Natural killer cell treated with Interleukin-12 subunit alpha and Interleukin-12 subunit beta and Interleukin-15 and Interleukin-18, amount 100 ng/mL, for 72 hours (primary cell): ENCODE measurements around the gene DBX1. TPM values are rescaled to one million over a fixed set of nuclear protein-coding genes. Genes with fewer than 3 reads are reported as not detected.
"Not testable (repeated sequence)": the region's sequence is repeated elsewhere in the genome, so short reads cannot be mapped to it uniquely, and the experiment has no call there.

Source experiments
- ATAC-seq, 2 donors: fragments of 150-1000 bp; cut with Tn5 transposase in 1 of 2; sonication (Bioruptor Pico), chemical (Tn5 transposase) in 1 of 2; 2 replicates each; pipeline ENCODE4 v1.10.0; 2021
- DNase-seq: peaks from one replicate; pipeline ENCODE4 v3.0.0; 2022; ENCODE audit warnings: low spot score
- H3K27ac Mint-ChIP-seq, 2 donors: 1 replicate in 1 of 2; 2 replicates in 1 of 2; pipeline ENCODE4 v1.8.0; 2022; ENCODE audit warnings: mixed read lengths in 2 of 2, mild to moderate bottlenecking in 1 of 2, moderate library complexity in 1 of 2
- H3K27me3 Mint-ChIP-seq, 2 donors: 1 replicate in 1 of 2; 2 replicates in 1 of 2; pipeline ENCODE4 v1.8.0; 2022; ENCODE audit warnings: mixed read lengths in 2 of 2
- H3K36me3 Mint-ChIP-seq: one replicate; pipeline ENCODE4 v1.8.0; 2022; ENCODE audit warnings: mixed read lengths
- H3K4me1 Mint-ChIP-seq, 2 donors: 1 replicate in 1 of 2; 2 replicates in 1 of 2; pipeline ENCODE4 v1.8.0; 2022; ENCODE audit warnings: low read depth in 2 of 2, mixed read lengths in 2 of 2, mild to moderate bottlenecking in 1 of 2
- H3K4me3 Mint-ChIP-seq: one replicate; pipeline ENCODE4 v1.8.0; 2022; ENCODE audit warnings: mixed read lengths
- H3K9me3 Mint-ChIP-seq: 2 replicates; pipeline ENCODE4 v1.8.0; 2022; ENCODE audit warnings: mixed read lengths
- total RNA-seq, 2 donors: library from RNA; stranded (reverse); gene quantifications; one replicate each; pipeline ENCODE4 v1.2.3, GENCODE V29; 2022

The DBX1 gene
- total RNA-seq, 2 donors from 2014 or later, result not detected

DNA sequence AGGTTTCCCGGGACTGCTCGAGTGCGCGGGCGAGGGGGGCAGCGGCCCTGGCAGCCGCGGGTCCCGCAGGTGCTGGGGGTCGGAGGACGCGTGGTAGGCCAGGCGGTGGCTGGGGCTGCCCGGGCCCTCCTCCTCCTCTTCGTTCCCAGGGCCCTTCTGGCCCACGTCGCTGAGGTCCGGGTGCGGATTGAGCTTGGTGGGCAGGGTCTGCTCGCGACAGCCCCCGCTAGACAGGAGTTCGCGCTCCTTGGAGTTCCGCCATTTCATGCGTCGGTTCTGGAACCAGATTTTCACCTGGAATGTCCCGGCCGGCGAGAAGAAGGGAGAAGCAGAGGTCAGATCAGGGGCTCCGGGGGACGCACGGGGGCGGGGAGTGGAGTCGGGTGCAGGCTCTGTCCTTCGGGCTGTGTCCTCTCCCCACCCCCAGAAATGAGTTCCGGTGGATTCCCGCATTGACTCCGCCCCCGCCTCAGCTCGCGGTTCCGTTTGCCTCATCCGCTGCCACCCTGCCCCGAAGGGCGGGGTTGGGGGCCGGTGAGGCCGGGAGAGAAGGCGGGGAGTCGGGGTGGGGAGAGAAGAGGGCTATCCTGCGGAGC, 3.9 kb downstream of the DBX1 start:
- Mint-ChIP-seq H3K36me3 (peaks cover 22% of the 10 kb centered on the region), H3K4me3 (peak overlapping the region; percentile 67), H3K4me1 (peaks cover 24 to 25% of the 10 kb centered on the region in 2 donors), H3K9me3 (no peaks in the 10 kb centered on the region), H3K27me3 (peaks cover 51 to 66% of the 10 kb centered on the region in 2 donors), H3K27ac (no peak overlapping the region)
- DNase-seq (no peak), ATAC-seq (peak; percentile 65 to 80)

DNA sequence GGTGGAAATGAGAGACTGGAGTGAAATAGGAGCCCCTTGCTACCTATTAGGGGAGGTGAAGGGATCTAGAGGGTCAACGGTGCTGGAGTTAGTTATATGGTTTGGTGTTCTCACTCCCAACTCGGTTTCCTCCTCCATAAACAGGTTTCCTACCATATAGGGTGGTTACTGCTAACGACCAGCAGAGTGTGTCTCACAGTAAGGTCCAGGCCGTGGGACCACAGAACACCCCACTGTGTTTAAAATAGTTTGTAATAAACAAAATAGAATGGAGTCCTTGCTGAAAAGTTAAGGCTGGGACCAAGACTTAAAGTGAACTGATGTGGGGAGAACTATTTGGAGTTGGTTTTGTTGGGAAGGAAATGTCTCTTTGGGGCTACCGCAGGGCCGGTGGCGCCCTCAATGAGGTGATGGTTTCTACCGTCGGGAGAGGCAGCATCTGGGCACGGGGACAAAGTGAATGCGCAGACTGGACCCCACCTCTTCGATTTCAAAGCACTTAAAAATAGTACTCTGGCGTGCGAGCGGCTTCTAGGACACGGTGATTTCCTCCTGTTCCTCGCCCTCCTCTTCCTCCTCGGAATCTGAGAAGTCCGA, 4.5 kb downstream of the DBX1 start:
- Mint-ChIP-seq H3K36me3 (peaks cover 22% of the 10 kb centered on the region), H3K27ac (no peak overlapping the region), H3K27me3 (peaks cover 46 to 60% of the 10 kb centered on the region in 2 donors), H3K4me3 (peak overlapping the region; percentile 67), H3K4me1 (peaks cover 24 to 25% of the 10 kb centered on the region in 2 donors), H3K9me3 (no peaks in the 10 kb centered on the region)
- ATAC-seq (no peak), DNase-seq (no peak)

DNA sequence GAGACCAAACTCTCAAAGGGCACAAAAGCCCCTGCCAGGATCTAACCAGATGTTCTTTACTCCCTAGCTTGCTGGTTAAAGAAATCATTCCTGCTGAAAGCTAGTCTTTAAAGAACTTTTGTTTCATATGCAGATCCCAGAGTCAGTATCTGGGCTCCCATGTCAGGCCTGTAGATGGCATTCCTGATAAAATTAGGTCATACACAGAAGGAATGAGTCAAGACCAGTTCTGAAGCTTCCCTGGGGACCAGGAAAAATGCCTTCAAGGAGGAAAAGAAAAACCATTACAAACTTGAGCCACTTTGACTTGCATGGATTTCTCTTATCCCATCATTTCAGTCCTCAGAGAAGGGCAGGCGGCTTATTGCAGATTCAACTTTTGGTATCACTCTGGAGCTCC, 5.9 kb downstream of the DBX1 start:
- H3K27ac Mint-ChIP-seq, result no peak overlapping the region
- H3K27me3 Mint-ChIP-seq, result peaks cover 40 to 52% of the 10 kb centered on the region in 2 donors

DNA sequence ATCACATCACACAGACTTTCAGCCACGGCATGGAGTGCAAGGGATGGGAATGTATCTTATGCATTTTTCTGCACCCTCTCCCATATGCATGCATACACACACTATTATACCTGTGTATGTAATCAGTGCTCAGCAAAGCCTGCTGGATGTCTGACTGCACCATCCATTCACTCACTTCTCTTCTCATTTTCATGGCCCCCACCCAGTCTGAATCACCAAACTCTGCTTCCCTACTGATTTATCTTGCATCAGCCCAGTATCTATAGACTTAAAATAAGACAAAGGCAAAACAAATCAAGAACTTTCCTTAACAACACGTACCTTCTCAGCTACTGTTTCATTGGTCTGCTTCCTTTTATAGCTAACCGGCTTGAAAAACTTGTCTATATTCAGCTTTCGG, 21.6 kb downstream of the DBX1 start:
- no peak overlapping the region for H3K27ac Mint-ChIP-seq
- no peak overlapping the region for H3K4me3 Mint-ChIP-seq
- no peak for DNase-seq
- no peaks in the 10 kb centered on the region for H3K36me3 Mint-ChIP-seq
- no peaks in the 10 kb centered on the region for H3K4me1 Mint-ChIP-seq
- peaks cover 41 to 48% of the 10 kb centered on the region in 2 donors for H3K27me3 Mint-ChIP-seq
- no peak for ATAC-seq
- no peaks in the 10 kb centered on the region for H3K9me3 Mint-ChIP-seq

More for the DNA sequence above, 5.9 kb downstream of the DBX1 start:
- H3K36me3 Mint-ChIP-seq, result peaks cover 21% of the 10 kb centered on the region
- H3K4me3 Mint-ChIP-seq, result no peak overlapping the region
- no peak for ATAC-seq
- no peak for DNase-seq
- no peaks in the 10 kb centered on the region for H3K9me3 Mint-ChIP-seq
- H3K4me1 Mint-ChIP-seq, result peaks cover 24 to 25% of the 10 kb centered on the region in 2 donors

DNA sequence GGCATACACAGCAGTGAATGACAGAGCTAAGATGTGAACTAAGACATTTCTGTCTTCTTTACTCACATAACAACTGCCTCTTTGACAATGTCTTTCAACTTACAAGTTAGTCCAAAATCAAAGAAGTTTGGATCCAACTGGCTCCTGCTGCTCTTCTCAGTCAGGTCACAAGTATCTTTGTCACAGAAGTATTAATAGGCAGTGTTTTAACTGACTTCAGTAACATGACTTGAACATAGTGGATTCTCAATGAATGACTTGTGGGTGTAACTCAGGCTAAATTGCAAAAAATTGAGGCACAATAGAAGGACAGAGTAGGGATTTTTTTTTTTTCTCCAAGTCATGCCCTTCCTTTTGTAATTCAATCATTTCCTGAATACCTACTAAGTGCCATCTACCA, 22.6 kb downstream of the DBX1 start:
- H3K27ac Mint-ChIP-seq, result no peak overlapping the region
- no peaks in the 10 kb centered on the region for H3K36me3 Mint-ChIP-seq
- no peak overlapping the region for H3K4me3 Mint-ChIP-seq
- peaks cover 0 to 1% of the 10 kb centered on the region in 2 donors for H3K4me1 Mint-ChIP-seq
- H3K9me3 Mint-ChIP-seq, result no peaks in the 10 kb centered on the region
- ATAC-seq, result no peak
- peaks cover 42 to 56% of the 10 kb centered on the region in 2 donors for H3K27me3 Mint-ChIP-seq
- DNase-seq, result no peak

DNA sequence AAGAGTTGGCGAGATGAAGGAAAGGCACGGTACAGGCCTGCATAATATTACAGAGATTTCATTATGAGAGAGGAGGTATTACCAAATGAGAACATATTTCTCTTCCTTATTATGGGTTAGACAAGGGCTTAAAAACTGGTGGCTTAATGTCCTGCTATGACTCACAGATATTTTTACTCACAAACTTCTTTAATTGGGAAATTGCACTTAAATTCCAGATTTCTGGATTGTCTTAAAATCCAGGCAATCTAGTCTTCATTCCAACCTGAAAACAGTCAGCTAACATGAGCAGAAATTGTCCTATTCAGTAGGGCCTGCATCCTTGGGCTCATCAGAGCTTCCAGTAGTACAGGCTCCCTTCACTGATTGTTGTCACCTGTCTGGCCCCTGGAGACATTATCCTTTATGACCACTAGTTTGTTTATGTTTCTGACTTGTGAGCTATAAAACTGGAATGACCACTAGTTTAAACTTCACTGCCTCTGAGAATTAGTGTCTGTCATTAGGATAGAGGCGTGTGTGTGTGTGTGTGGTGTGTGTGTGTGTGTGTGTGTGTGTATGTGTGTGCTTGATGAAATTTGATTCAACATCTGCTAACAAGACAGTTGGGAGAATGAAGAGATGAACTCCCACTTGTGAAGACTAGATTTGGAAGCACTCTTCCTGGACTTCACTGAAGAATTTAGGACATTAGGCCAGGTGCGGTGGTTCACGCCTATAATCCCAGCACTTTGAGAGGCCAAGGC, 25.1 kb downstream of the DBX1 start:
- peaks cover 43 to 52% of the 10 kb centered on the region in 2 donors for H3K27me3 Mint-ChIP-seq
- H3K27ac Mint-ChIP-seq, result no peak overlapping the region
- ATAC-seq (no peak), DNase-seq (no peak)
- H3K4me3 Mint-ChIP-seq, result no peak overlapping the region
- no peaks in the 10 kb centered on the region for H3K9me3 Mint-ChIP-seq
- no peaks in the 10 kb centered on the region for H3K36me3 Mint-ChIP-seq
- peaks cover 2 to 9% of the 10 kb centered on the region in 2 donors for H3K4me1 Mint-ChIP-seq

DNA sequence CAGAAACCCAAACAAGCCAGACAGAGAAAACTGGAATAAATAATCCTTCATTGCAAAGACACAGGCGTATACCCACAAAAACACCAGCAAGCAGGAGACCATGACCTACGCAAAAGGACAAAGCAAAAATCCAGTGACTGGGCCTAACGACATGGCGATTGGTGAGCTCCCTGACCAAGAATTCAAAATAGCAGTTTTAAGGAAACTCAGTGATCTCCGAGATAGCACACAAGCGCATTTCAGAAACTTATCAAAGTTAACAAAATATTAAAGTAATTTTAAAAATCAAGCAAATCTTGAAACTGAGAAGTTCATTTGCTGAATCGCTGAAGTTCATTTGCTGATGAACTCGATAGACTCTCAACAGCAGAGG, 27.6 kb downstream of the DBX1 start:
- peaks cover 2 to 9% of the 10 kb centered on the region in 2 donors for H3K4me1 Mint-ChIP-seq
- no peaks in the 10 kb centered on the region for H3K36me3 Mint-ChIP-seq
- ATAC-seq (no peak), DNase-seq (no peak)
- H3K27me3 Mint-ChIP-seq, result peaks cover 30 to 32% of the 10 kb centered on the region in 2 donors
- H3K27ac Mint-ChIP-seq, result no peak overlapping the region
- peak overlapping the region; percentile 51 for H3K4me3 Mint-ChIP-seq
- H3K9me3 Mint-ChIP-seq, result no peaks in the 10 kb centered on the region

DNA sequence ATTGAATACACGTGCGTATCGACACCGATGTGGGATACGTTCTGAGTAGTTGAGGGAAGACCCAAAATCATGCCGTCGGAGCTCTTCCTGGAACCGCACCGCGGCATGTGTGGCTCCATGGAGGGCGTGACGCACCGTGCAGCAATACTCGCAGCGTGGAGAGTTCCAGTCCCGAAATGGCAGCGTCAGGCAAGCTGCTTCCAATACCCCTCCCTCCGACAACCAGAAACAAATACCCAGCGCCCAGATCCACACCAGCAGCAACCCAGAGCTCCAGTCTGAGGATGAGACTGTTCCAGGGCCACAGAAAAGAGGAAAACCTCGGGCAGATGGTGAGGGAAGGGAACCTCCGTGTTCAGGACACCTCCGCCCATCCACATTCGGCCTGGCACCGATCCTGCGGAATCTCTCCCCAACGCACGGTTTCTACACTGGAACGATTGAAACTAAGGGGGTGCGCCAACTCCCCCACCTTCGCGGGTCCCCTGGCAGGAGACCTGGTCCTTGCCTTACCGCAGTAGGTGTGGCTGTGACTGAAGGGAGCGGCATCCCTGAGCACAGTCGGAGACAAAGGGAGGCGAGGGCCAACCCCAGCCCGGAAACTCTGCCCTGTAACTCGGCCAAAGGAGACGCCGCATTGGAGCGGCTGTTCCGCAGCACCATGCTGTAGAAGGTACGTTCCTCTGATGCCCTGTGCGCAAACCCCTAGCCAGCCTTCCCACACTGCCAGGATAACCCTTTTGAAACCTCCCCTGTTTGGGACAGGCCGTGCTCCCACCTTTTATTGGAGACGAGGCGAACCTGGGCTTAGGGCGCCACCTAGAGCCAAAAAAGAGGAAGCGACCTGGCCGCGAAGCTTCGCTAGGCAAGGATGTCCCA, 28.2 kb downstream of the DBX1 start:
- peaks cover 30 to 32% of the 10 kb centered on the region in 2 donors for H3K27me3 Mint-ChIP-seq
- H3K4me3 Mint-ChIP-seq, result peak overlapping the region; percentile 51
- H3K27ac Mint-ChIP-seq, result no peak overlapping the region
- ATAC-seq (peak in 1 of 2 donors; percentile 56), DNase-seq (no peak)
- H3K36me3 Mint-ChIP-seq, result no peaks in the 10 kb centered on the region
- no peaks in the 10 kb centered on the region for H3K9me3 Mint-ChIP-seq
- peaks cover 2 to 9% of the 10 kb centered on the region in 2 donors for H3K4me1 Mint-ChIP-seq

DNA sequence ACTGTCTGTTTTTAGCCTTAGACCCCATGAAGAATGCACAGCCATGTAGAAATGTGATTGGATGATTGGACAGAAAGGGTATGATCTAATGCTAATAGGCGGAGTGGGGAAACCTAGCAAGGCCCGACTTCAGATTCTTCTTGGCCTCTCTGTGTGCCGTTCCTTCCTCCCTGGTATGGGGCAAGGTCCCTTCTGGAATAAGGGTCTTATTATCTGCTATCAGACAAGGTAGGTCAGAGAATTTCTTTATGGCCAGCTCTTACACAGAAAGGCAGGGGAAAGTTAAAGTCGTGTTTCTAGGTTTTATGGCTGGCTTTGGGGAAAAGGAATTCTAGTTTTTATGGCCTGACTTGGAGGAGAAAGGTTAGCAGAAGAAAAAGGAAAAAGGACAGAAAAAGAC, 30.6 kb downstream of the DBX1 start:
- peaks cover 2 to 9% of the 10 kb centered on the region in 2 donors for H3K4me1 Mint-ChIP-seq
- DNase-seq (no peak), ATAC-seq (no peak)
- H3K36me3 Mint-ChIP-seq, result no peaks in the 10 kb centered on the region
- H3K27ac Mint-ChIP-seq, result no peak overlapping the region
- H3K4me3 Mint-ChIP-seq, result no peak overlapping the region
- no peaks in the 10 kb centered on the region for H3K9me3 Mint-ChIP-seq
- peaks cover 27 to 42% of the 10 kb centered on the region in 2 donors for H3K27me3 Mint-ChIP-seq

DNA sequence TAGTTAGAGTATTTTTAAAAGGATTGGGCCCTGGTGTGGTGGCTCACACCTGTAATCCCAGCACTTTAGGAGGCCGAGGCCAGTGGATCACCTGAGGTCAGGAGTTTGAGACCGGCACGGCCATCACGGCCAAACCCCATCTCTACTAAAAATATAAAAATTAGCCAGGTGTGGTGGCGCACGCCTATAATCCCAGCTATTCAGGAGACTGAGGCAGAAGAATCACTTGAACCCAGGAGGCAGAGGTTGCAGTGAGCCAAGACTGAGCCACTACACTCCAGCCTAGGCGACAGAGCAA, 31.8 kb downstream of the DBX1 start:
- peaks cover 17 to 30% of the 10 kb centered on the region in 2 donors for H3K27me3 Mint-ChIP-seq
- ATAC-seq, H3K4me1 Mint-ChIP-seq, H3K36me3 Mint-ChIP-seq, H3K27ac Mint-ChIP-seq, H3K9me3 Mint-ChIP-seq, DNase-seq, H3K4me3 Mint-ChIP-seq: not testable (repeated sequence)

DNA sequence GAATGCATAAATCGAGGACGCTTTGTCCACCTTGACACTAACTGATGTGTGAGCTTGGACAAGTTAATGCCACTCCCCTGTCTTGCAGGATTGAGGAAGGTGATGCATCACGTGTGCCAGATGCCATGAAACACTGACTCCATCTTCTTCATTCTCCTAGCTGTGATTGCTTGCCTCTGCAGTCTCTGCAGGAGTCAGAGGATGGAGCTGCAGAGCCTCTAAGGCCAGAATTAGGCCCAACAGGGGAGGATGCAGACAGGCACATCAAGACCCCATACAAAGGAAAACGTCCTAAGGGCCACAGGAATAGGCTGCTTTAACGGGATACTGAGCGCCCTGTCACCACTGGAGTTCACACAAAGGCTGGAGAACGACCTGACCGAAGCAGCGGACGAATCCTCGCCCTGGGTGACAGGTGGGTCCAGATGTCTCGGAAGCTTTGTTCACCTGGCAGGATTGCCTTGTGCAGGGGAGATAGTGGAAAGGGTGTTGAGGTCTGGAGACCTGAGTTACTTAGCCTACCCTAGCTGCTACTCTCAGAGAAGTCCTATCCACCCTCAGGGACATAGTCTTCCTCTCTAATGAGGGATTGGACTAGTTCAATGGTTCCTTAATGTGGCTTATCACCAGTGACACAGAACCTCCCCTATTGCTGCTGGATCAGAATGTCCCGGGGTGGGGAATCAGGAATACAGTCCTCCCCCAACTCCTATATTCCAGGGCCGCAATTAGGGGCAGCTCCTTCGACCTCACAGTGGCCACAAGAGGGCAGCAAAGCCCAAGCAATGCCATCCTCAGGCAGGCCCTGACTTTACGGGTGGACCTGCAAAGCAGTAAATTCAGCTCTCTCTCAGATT, 32.4 kb downstream of the DBX1 start:
- peak; percentile 69 to 74 for ATAC-seq
- Mint-ChIP-seq H3K27me3 (peaks cover 16 to 26% of the 10 kb centered on the region in 2 donors), H3K4me1 (peaks cover 2 to 9% of the 10 kb centered on the region in 2 donors), H3K27ac (no peak overlapping the region), H3K9me3 (no peaks in the 10 kb centered on the region), H3K4me3 (no peak overlapping the region), H3K36me3 (no peaks in the 10 kb centered on the region)
- peak; percentile 71 for DNase-seq

DNA sequence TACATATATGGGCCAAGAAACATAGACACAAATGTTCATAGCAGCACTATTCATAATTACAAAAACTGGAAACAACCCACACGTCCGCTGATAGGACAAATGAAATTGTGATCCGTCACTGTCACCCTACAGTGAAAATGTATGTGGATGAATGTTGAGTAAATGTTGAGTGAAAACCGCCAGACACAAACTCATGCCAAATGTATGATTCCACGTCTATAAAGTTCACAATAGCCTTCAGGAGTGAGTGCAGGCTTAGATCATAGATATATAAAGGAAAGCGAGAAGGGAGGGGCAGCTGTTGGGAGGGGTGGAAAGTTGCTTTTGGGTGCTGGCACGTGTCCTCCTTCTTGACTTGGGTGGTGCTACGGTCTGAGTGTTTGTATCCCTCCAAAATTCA, 33.6 kb downstream of the DBX1 start:
- DNase-seq (no peak), ATAC-seq (no peak)
- peaks cover 7 to 22% of the 10 kb centered on the region in 2 donors for H3K27me3 Mint-ChIP-seq
- H3K9me3 Mint-ChIP-seq, result no peaks in the 10 kb centered on the region
- peaks cover 0 to under 1% of the 10 kb centered on the region in 2 donors for H3K4me1 Mint-ChIP-seq
- H3K36me3 Mint-ChIP-seq, result no peaks in the 10 kb centered on the region
- H3K27ac Mint-ChIP-seq, result no peak overlapping the region
- no peak overlapping the region for H3K4me3 Mint-ChIP-seq

DNA sequence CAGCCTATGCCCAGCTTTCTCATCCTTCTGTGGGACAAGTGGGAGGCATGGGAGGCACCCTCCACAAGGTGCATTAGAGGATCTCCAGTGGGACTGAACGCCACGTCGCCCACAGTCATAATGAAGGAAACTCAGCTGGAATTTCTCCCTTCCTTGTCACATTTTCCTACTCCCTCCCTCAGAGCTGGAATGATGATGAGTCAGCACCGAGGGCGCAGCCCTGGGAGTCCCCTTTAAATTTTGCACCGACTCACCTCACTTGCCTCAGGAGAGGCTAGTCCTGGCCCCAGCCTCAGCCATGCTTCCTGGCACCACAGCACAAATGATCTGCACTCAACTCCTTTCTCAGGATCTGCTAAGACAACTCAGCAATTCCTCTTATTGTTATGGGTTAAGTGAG, 34.3 kb downstream of the DBX1 start:
- Mint-ChIP-seq H3K27me3 (peaks cover 9 to 27% of the 10 kb centered on the region in 2 donors), H3K9me3 (no peaks in the 10 kb centered on the region), H3K4me3 (no peak overlapping the region), H3K36me3 (no peaks in the 10 kb centered on the region), H3K27ac (no peak overlapping the region), H3K4me1 (no peaks in the 10 kb centered on the region)
- DNase-seq, result no peak
- no peak for ATAC-seq
